ENCODE data around the gene KLHL2.
"Not testable (repeated sequence)": the region's sequence is repeated elsewhere in the genome, so short reads cannot be mapped to it uniquely, and the experiment has no call there.

Gene KLHL2

GRCh38 chr4:165207431-165208220 lies at the start of gene KLHL2:
Gene KLHL2, plus strand, starts transcription at chr4:165207561. Its CDS starts 316 bp downstream, at chr4:165207877.
- DNase-seq, result peak in 52 of 56 donors; percentile 6 to 87 (median 69)

GRCh38 chr4:165158762-165159161 lies 48.6 kb upstream of the KLHL2 start:
- no peak for DNase-seq

GRCh38 chr4:165164257-165164656 lies 43.1 kb upstream of the KLHL2 start:
- DNase-seq, result no peak

GRCh38 chr4:165166872-165167271 lies 40.5 kb upstream of the KLHL2 start:
- DNase-seq, result not testable (repeated sequence)

GRCh38 chr4:165167650-165168049 lies 39.7 kb upstream of the KLHL2 start:
- DNase-seq, result no peak

- DNase-seq, result no peak
Observed at GRCh38 chr4:165170819-165171218, 36.5 kb upstream of the KLHL2 start.

GRCh38 chr4:165175470-165175869 lies 31.9 kb upstream of the KLHL2 start:
- not testable (repeated sequence) for DNase-seq

GRCh38 chr4:165175879-165176278 lies 31.5 kb upstream of the KLHL2 start:
- no peak for DNase-seq

GRCh38 chr4:165177725-165178666 lies 29.4 kb upstream of the KLHL2 start:
- no peak for DNase-seq

GRCh38 chr4:165184220-165184619 lies 23.1 kb upstream of the KLHL2 start:
- no peak for DNase-seq

- DNase-seq, result not testable (repeated sequence)
Observed at GRCh38 chr4:165184998-165185397, 22.4 kb upstream of the KLHL2 start.

GRCh38 chr4:165185448-165185847 lies 21.9 kb upstream of the KLHL2 start:
- no peak for DNase-seq

- no peak for DNase-seq
Observed at GRCh38 chr4:165190591-165191347, 16.6 kb upstream of the KLHL2 start.

GRCh38 chr4:165191348-165191656 lies 16.1 kb upstream of the KLHL2 start:
- no peak for DNase-seq

- DNase-seq, result peak in 7 of 56 donors; percentile 2 to 68 (median 19)
Observed at GRCh38 chr4:165191814-165192499, 15.4 kb upstream of the KLHL2 start.

GRCh38 chr4:165192500-165192898 lies 14.9 kb upstream of the KLHL2 start:
- DNase-seq, result peak in 8 of 56 donors; percentile 2 to 68 (median 10)

- no peak for DNase-seq
Observed at GRCh38 chr4:165192956-165193355, 14.4 kb upstream of the KLHL2 start.

GRCh38 chr4:165194368-165194767 lies 13.0 kb upstream of the KLHL2 start:
- DNase-seq, result no peak

- DNase-seq, result no peak
Observed at GRCh38 chr4:165198329-165198728, 9.0 kb upstream of the KLHL2 start.

- no peak for DNase-seq
Observed at GRCh38 chr4:165199286-165199685, 8.1 kb upstream of the KLHL2 start.

- DNase-seq, result no peak
Observed at GRCh38 chr4:165199722-165200121, 7.6 kb upstream of the KLHL2 start.

Measured in nucleus accumbens (tissue), 56 donors.